LNCAP (cell line): ENCODE results near the gene SRSF12.

Experiments
- TF ChIP-seq, protein P1 (sequence below): fragments of 450-650 bp; IDR thresholded peaks from 2 replicates; pipeline ENCODE4 v1.5.1; 2017; ENCODE audit warnings: mild to moderate bottlenecking

SRSF12 gene

GRCh38 chr6:89138173-89138572 lies 20.3 kb upstream of the SRSF12 start:
- TF ChIP-seq, protein P1, sequence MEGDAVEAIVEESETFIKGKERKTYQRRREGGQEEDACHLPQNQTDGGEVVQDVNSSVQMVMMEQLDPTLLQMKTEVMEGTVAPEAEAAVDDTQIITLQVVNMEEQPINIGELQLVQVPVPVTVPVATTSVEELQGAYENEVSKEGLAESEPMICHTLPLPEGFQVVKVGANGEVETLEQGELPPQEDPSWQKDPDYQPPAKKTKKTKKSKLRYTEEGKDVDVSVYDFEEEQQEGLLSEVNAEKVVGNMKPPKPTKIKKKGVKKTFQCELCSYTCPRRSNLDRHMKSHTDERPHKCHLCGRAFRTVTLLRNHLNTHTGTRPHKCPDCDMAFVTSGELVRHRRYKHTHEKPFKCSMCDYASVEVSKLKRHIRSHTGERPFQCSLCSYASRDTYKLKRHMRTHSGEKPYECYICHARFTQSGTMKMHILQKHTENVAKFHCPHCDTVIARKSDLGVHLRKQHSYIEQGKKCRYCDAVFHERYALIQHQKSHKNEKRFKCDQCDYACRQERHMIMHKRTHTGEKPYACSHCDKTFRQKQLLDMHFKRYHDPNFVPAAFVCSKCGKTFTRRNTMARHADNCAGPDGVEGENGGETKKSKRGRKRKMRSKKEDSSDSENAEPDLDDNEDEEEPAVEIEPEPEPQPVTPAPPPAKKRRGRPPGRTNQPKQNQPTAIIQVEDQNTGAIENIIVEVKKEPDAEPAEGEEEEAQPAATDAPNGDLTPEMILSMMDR, result no peak

GRCh38 chr6:89134723-89135122 lies 16.9 kb upstream of the SRSF12 start:
- TF ChIP-seq, protein P1, result no peak

DNA sequence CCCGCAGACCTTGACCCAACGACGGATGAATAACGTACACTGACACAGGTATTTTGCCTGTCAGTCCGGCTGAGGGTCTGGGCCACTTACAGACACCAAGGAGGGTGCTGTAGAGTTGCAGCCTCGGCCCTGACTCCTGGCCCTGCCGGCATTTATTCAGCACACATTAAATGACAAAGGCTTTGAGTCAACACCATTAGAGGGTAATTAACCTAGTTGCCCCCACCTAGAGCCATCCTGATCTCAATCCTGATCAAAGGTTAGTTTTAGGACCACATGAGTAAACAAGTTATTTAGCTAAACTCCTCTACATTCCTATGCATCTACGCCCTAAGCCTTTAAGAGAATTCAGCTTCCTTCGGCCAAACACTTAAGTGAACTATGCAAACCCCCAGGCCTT lies 16.1 kb upstream of the SRSF12 start:
- TF ChIP-seq, protein P1, result no peak

DNA sequence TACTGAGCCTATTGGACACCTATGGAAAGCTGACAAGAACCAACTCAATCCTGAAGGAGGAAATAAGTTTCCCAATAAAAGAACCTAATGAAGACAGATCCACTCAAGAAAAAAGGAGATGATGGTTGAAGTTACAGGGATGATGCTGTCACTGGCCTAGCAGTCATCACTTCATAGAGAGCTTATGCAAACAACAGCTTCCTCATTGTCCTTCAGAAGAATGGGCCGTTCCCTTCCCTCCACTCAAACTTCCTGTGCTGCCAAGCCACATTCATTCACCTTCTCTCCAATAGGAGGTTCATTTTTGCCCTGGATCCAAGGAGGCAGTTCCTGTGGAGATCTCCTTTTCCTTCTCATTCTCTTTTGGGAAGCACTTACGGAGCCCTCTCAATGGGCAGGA lies 14.2 kb upstream of the SRSF12 start:
- TF ChIP-seq, protein P1, result no peak

DNA sequence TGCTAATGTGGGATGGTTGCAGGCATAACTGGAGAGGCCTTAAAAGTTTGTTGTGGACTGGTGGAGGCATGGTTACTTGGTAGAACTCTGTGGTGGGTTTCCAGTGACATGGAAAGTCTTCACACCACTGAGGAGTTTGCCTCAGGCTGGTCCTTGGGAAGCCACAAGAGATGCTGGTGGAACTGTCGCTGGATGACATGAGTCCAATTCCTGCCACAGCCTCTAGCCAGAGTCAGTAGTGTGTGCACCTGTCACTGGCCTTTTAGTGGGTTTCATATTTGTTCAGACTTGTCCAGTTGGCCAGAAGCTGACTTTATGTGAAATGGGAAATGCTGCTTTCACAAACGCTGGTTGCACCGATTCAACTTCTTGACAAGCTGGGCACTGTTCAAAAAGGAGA lies 13.7 kb upstream of the SRSF12 start:
- TF ChIP-seq, protein P1, result no peak

DNA sequence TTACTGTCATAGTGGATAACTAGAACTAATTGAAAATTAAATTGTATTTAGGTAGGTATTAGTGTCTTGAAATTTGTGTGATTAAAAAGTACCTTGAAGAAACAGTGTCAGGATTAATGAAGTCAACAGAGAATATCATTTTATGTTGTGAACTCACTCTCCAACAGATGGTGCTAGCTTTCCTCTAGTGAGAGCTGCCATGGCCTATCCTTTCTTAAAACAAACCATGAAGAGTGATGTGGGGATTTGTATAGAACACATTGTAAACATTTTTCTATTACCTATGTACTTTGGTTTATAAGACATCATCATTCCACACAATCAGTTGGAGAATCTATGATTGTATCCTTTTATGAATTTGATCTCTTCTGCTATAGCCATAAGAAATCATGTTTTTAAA lies 4.8 kb upstream of the SRSF12 start:
- TF ChIP-seq, protein P1, result peak; percentile 49; the same call in 1 of the 2 replicates

DNA sequence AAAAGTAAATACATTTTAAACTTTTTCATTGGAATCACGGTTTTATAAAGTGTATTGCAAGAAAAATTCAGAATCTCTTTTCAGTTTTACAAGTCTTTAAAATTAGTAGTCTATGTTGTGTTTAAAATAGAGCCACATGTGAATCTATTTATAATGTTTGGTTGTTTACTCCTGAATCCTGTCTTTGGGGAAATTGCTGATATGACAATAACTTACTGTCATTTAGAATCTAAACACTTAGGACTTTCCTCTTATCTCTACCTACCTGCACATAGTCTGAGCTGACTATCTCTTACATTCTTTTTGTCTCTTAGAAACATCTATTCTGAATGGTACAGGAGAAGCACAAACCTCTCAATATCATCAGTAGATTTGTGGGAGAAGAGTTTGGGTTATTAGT lies 4.1 kb upstream of the SRSF12 start:
- TF ChIP-seq, protein P1, result no peak

- TF ChIP-seq, protein P1, result no peak
Measured at GRCh38 chr6:89120371-89120770, 2.5 kb upstream of the SRSF12 start.
